Uterus (tissue), 4 donors: ENCODE results near the gene WDFY2. TPM values are rescaled to one million over a fixed set of nuclear protein-coding genes. Genes with fewer than 3 reads are reported as not detected.

Source experiments
- DNase-seq, 2 donors: peaks; one replicate each; pipeline ENCODE4 v3.0.0-alpha.2; 2019 to 2020
- H3K27ac ChIP-seq, 2 donors: fragments of 200-600 bp; sonication (generic); 1 replicate in 1 of 2; 2 replicates in 1 of 2; pipeline ENCODE4 v1.5.1; 2016 to 2018
- H3K27me3 ChIP-seq, 2 donors: fragments of 200-600 bp; sonication (generic); one replicate each; pipeline ENCODE4 v1.5.1; 2018 to 2019; ENCODE audit warnings: control low read depth in 1 of 2
- H3K36me3 ChIP-seq, 2 donors: fragments of 200-600 bp; sonication (generic); one replicate each; pipeline ENCODE4 v1.5.1; 2019; ENCODE audit warnings: control low read depth in 1 of 2
- H3K4me1 ChIP-seq, 2 donors: fragments of 200-600 bp; sonication (generic); one replicate each; pipeline ENCODE4 v1.5.1; 2018 to 2019; ENCODE audit warnings: control low read depth in 1 of 2
- H3K4me3 ChIP-seq, 2 donors: fragments of 200-600 bp; sonication (generic); 1 replicate in 1 of 2; 2 replicates in 1 of 2; pipeline ENCODE4 v1.5.1; 2018 to 2019; ENCODE audit warnings: mild to moderate bottlenecking in 1 of 2
- H3K9me3 ChIP-seq, 2 donors: fragments of 200-600 bp; sonication (generic); one replicate each; pipeline ENCODE4 v1.5.1; 2019; ENCODE audit warnings: control low read depth in 1 of 2
- POLR2A ChIP-seq, 2 donors: fragments of 450-650 bp; IDR thresholded peaks; one replicate each; pipeline ENCODE4 v1.6.1; 2016; ENCODE audit warnings: antibody characterized with exemption in 2 of 2, mild to moderate bottlenecking in 1 of 2, moderate library complexity in 1 of 2
- intact Hi-C: fragments of 100-400 bp; cut with DNase I; formaldehyde crosslinking; loops from one replicate; pipeline ENCODE4 v1.15.1; 2023; ENCODE audit warnings: low total_unique reads
- total RNA-seq, 4 donors: library from RNA; depleted of rRNA in 3 of 4; stranded (reverse); fragments of >200 nt in 3 of 4; gene quantifications; one replicate each; pipeline versions ENCODE4 v1.1.0 to v1.2.4, GENCODE V29; 2014 to 2023
- TF ChIP-seq, protein P1 (sequence below), 4 experiments: fragments of 200-600 bp in 2 of 4; fragments of 450-650 bp in 2 of 4; sonication (generic) in 2 of 4; IDR thresholded peaks; one replicate each; pipeline ENCODE4 v1.5.1; 2016 to 2019; ENCODE audit warnings: antibody characterized with exemption in 4 of 4, mild to moderate bottlenecking in 2 of 4, moderate library complexity in 1 of 4
- donor health status: DM: yes; HTN: yes; CAD: no.

Gene WDFY2
- total RNA-seq, 4 donors from 2014 or later: 7.9 to 21.0 (median 9.1) TPM

DNA sequence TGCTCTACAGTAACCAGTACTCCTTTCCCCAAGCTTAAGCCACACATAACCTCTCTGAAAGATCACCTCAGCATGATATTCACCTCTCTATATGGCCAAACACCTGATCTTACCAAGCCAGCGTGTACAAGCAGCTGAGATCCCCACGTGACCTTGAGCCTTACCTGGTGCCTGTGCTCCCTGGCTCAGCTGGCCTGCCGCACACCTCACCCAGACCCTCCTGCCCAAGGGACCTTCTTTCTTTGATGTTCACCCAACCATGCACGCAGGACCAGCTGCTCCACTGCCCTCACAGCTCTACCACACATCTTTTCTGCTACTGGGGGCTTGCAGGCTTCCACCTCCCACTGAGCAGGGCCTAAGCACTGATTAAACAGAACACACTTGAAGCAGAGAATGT is 210.7 kb downstream of the WDFY2 start:
- H3K27ac ChIP-seq: no peak overlapping the region
- no peaks in the 10 kb centered on the region for H3K9me3 ChIP-seq
- H3K4me3 ChIP-seq: no peak overlapping the region
- intact Hi-C loops: no loop called here
- TF ChIP-seq, protein P1, sequence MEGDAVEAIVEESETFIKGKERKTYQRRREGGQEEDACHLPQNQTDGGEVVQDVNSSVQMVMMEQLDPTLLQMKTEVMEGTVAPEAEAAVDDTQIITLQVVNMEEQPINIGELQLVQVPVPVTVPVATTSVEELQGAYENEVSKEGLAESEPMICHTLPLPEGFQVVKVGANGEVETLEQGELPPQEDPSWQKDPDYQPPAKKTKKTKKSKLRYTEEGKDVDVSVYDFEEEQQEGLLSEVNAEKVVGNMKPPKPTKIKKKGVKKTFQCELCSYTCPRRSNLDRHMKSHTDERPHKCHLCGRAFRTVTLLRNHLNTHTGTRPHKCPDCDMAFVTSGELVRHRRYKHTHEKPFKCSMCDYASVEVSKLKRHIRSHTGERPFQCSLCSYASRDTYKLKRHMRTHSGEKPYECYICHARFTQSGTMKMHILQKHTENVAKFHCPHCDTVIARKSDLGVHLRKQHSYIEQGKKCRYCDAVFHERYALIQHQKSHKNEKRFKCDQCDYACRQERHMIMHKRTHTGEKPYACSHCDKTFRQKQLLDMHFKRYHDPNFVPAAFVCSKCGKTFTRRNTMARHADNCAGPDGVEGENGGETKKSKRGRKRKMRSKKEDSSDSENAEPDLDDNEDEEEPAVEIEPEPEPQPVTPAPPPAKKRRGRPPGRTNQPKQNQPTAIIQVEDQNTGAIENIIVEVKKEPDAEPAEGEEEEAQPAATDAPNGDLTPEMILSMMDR (IDR thresholded peaks at IDR 0.05): no peak
- TF ChIP-seq POLR2A (IDR thresholded peaks at IDR 0.05): no peak
- no peaks in the 10 kb centered on the region for H3K4me1 ChIP-seq
- no peaks in the 10 kb centered on the region for H3K36me3 ChIP-seq
- no peak for DNase-seq
- H3K27me3 ChIP-seq: no peaks in the 10 kb centered on the region

DNA sequence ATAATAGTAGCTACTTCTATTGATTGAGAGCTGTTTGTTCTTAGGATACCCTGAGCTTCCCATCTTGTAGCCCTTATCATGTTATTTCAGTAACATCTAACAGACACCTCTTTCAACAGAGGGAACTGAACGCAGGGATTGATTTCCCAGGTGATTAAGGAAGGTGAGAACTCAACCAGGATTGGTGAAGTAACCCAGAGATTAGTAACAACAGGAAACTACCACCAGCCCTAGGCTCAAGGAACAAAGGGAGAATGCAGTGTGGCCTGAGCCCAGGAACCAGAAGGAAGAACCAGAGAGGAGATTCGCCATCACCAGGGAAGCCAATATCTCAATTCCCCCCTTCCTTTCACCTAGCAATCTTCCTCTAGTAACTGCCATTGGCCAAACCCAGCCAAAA is 211.2 kb downstream of the WDFY2 start:
- H3K4me1 ChIP-seq: peaks cover 0 to 2% of the 10 kb centered on the region in 2 donors
- TF ChIP-seq, protein P1 (IDR thresholded peaks at IDR 0.05): no peak
- no peak for TF ChIP-seq POLR2A (IDR thresholded peaks at IDR 0.05)
- no peak overlapping the region for H3K27ac ChIP-seq
- no peak overlapping the region for H3K4me3 ChIP-seq
- H3K9me3 ChIP-seq: no peaks in the 10 kb centered on the region
- no peaks in the 10 kb centered on the region for H3K27me3 ChIP-seq
- no peak for DNase-seq
- no peaks in the 10 kb centered on the region for H3K36me3 ChIP-seq
- intact Hi-C loops: no loop called here

DNA sequence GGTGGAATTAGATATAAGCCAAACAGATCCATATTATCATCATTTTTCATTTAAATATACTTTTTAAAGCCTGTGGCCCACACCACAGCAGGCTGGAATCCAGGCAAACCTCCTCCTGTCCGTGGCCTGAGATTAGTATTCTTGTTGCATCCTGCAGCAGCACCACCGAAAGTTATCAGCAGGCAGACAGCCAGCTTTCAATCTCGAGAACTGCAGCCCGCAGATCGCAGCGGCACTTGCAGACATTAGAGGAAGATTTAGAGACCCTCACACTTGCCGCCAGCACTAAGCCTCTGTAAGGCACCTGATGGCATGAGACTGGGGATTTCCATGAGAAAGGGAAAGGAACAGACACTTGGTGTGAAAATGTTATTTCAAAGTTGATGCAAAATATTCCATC is 212.3 kb downstream of the WDFY2 start:
- Histone ChIP-seq H3K27me3 (no peaks in the 10 kb centered on the region), H3K36me3 (no peaks in the 10 kb centered on the region), H3K9me3 (no peaks in the 10 kb centered on the region), H3K27ac (no peak overlapping the region), H3K4me3 (no peak overlapping the region), H3K4me1 (peaks cover 0 to 4% of the 10 kb centered on the region in 2 donors)
- DNase-seq: no peak
- no peak for TF ChIP-seq POLR2A (IDR thresholded peaks at IDR 0.05)
- TF ChIP-seq, protein P1 (IDR thresholded peaks at IDR 0.05): no peak
- intact Hi-C loops: no loop called here

DNA sequence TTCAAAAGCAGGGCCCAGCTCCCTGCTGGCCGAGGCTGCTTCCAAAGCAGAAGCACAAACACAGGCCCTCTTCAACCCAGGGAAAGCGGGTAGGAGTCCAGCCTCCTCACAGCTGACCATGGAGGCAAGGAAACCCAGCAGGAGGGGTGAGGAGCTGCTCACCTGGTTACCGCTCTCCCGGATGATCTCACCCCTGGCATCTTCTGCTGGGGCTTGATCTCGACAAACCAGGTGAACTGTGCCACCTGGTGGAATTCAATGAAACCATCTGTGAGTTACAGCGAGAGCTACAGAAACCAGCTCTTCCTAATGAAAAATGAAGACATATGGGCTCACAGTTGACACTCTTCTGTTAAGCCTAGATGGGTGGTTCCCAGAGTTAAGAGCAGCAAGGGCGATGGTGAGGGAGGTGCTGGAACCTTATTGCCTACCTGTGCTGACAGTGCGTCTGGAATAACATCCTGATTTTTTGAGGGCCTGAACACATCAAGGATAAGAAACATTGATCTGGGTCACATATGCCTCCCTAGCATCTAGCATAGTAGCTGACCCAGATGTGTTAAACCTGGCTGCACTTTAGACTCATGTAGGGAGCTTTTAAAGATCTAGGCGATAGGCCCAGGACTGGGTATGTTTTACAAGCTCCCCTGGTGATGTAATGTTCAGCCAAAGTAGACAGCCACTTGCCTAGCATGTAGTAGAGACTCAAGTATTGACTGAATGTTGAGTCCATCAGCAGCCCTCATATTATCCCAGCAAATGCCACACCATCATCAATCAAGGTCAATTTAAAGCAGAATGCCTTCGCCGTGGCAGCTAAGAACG is 213.6 kb downstream of the WDFY2 start:
- intact Hi-C loops: no loop called here
- TF ChIP-seq, protein P1 (IDR thresholded peaks at IDR 0.05): peak in 3 of 4 experiments; percentile 30 to 57 (median 45)
- TF ChIP-seq POLR2A (IDR thresholded peaks at IDR 0.05): no peak
- no peaks in the 10 kb centered on the region for H3K27me3 ChIP-seq
- H3K4me1 ChIP-seq: peaks cover 4 to 11% of the 10 kb centered on the region in 2 donors
- no peaks in the 10 kb centered on the region for H3K9me3 ChIP-seq
- no peak overlapping the region for H3K27ac ChIP-seq
- H3K4me3 ChIP-seq: no peak overlapping the region
- peak; percentile 47 to 65 for DNase-seq
- H3K36me3 ChIP-seq: no peaks in the 10 kb centered on the region

DNA sequence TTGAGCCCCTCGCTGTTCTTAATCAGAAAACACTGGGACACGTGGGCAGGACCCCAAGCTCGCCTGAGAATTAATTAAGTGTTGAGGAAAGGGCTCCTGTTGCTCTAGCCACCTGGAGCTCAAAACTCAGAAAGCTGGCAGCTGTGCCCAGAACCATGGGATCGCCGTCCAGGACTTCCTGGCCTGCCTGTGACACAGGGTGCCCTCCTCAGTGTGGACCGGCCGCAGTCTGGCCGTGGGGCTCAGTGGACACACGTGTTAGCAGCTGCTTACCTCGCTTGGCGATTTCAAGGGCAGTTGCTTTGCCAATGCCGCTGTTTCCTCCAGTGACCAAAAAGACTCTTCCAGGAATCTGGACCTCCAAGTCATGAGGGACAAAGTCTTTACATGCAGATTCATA is 215.0 kb downstream of the WDFY2 start:
- no peak for DNase-seq
- TF ChIP-seq, protein P1 (IDR thresholded peaks at IDR 0.05): no peak
- TF ChIP-seq POLR2A (IDR thresholded peaks at IDR 0.05): no peak
- Histone ChIP-seq H3K4me1 (peaks cover 4 to 14% of the 10 kb centered on the region in 2 donors), H3K36me3 (no peaks in the 10 kb centered on the region), H3K27me3 (no peaks in the 10 kb centered on the region), H3K4me3 (no peak overlapping the region), H3K27ac (no peak overlapping the region), H3K9me3 (no peaks in the 10 kb centered on the region)
- intact Hi-C loops: no loop called here
